Activated CD4-positive, alpha-beta memory T cell treated with anti-CD3 and anti-CD28 coated beads, Interleukin-2, amount 10 ng/mL, durations not matched to agents 7 days and 5 days (primary cell): ENCODE results near the gene FBN2. TPM values are rescaled to one million over a fixed set of nuclear protein-coding genes. Genes with fewer than 3 reads are reported as not detected.

Experiments
- CTCF ChIA-PET: fragments of 350-600 bp; sonication (Branson Sonifier 250); formaldehyde crosslinking; loops from one replicate; lab custom pipeline; 2021; ENCODE audit warnings: antibody characterized with exemption, inconsistent platforms; lab: Charles Lee
- POLR2A ChIA-PET: fragments of 350-600 bp; sonication (Branson Sonifier 250); formaldehyde crosslinking; loops from one replicate; lab custom pipeline; 2021; ENCODE audit warnings: antibody characterized with exemption; lab: Charles Lee
- DNase-seq: peaks from one replicate; pipeline ENCODE4 v3.0.0-alpha.2; 2020
- H3K27ac Mint-ChIP-seq: one replicate; pipeline ENCODE4 v1.8.0; 2021; ENCODE audit warnings: mild to moderate bottlenecking, mixed read lengths
- H3K27me3 Mint-ChIP-seq: one replicate; pipeline ENCODE4 v1.8.0; 2021; ENCODE audit warnings: mixed read lengths
- H3K36me3 Mint-ChIP-seq: one replicate; pipeline ENCODE4 v1.8.0; 2021; ENCODE audit warnings: low read depth, mixed read lengths
- H3K4me1 Mint-ChIP-seq: one replicate; pipeline ENCODE4 v1.8.0; 2021; ENCODE audit warnings: mixed read lengths
- H3K4me3 Mint-ChIP-seq: one replicate; pipeline ENCODE4 v1.8.0; 2021; ENCODE audit warnings: mild to moderate bottlenecking, mixed read lengths
- H3K9me3 Mint-ChIP-seq: one replicate; pipeline ENCODE4 v1.8.0; 2021; ENCODE audit warnings: mixed read lengths
- total RNA-seq, 2 experiments: library from RNA; stranded (reverse); gene quantifications; one replicate each; pipeline ENCODE4 v1.2.3, GENCODE V29; 2021

FBN2 gene
- total RNA-seq, 2 experiments from 2014 or later: not detected

GRCh38 chr5:128546658-128547281, 8.7 kb upstream of the FBN2 start:
- Mint-ChIP-seq H3K4me1 (no peaks in the 10 kb centered on the region), H3K27ac (no peak overlapping the region), H3K36me3 (no peaks in the 10 kb centered on the region), H3K27me3 (no peaks in the 10 kb centered on the region), H3K9me3 (no peaks in the 10 kb centered on the region), H3K4me3 (no peak overlapping the region)
- DNase-seq: no peak
- ChIA-PET POLR2A (no interaction called here), CTCF (no interaction called here)

GRCh38 chr5:128541385-128541784, 3.3 kb upstream of the FBN2 start:
- POLR2A ChIA-PET: no interaction called here
- H3K9me3 Mint-ChIP-seq: no peaks in the 10 kb centered on the region
- H3K36me3 Mint-ChIP-seq: peaks cover under 1% of the 10 kb centered on the region
- no peak overlapping the region for H3K4me3 Mint-ChIP-seq
- H3K27me3 Mint-ChIP-seq: peaks cover 21% of the 10 kb centered on the region
- no peak overlapping the region for H3K27ac Mint-ChIP-seq
- CTCF ChIA-PET: no interaction called here
- H3K4me1 Mint-ChIP-seq: no peaks in the 10 kb centered on the region
- DNase-seq: no peak

GRCh38 chr5:128539038-128539429, 989 bp upstream of the FBN2 start:
- H3K27me3 Mint-ChIP-seq: peaks cover 26% of the 10 kb centered on the region

GRCh38 chr5:128538250-128539037, 399 bp upstream of the FBN2 start:
- DNase-seq: no peak
- Mint-ChIP-seq H3K36me3 (peaks cover 4% of the 10 kb centered on the region), H3K27ac (no peak overlapping the region), H3K4me1 (no peaks in the 10 kb centered on the region), H3K4me3 (no peak overlapping the region), H3K9me3 (no peaks in the 10 kb centered on the region), H3K27me3 (peaks cover 26% of the 10 kb centered on the region)
- ChIA-PET POLR2A (no interaction called here), CTCF (no interaction called here)

More at GRCh38 chr5:128539038-128539429, 989 bp upstream of the FBN2 start:
- no peak overlapping the region for H3K27ac Mint-ChIP-seq
- no peaks in the 10 kb centered on the region for H3K9me3 Mint-ChIP-seq
- DNase-seq: no peak
- CTCF ChIA-PET: no interaction called here
- no peak overlapping the region for H3K4me3 Mint-ChIP-seq
- POLR2A ChIA-PET: no interaction called here
- peaks cover 4% of the 10 kb centered on the region for H3K36me3 Mint-ChIP-seq
- H3K4me1 Mint-ChIP-seq: no peaks in the 10 kb centered on the region

- Mint-ChIP-seq H3K4me1 (no peaks in the 10 kb centered on the region), H3K27ac (no peak overlapping the region), H3K9me3 (no peaks in the 10 kb centered on the region), H3K36me3 (peaks cover 4% of the 10 kb centered on the region), H3K4me3 (no peak overlapping the region), H3K27me3 (peaks cover 26% of the 10 kb centered on the region)
- POLR2A ChIA-PET: no interaction called here
- CTCF ChIA-PET: no interaction called here
- DNase-seq: no peak
These were observed 635 bp downstream of the FBN2 start for GRCh38 chr5:128537221-128537999.

GRCh38 chr5:128536254-128537220, 1.5 kb downstream of the FBN2 start:
- H3K4me3 Mint-ChIP-seq: no peak overlapping the region
- no peaks in the 10 kb centered on the region for H3K9me3 Mint-ChIP-seq
- CTCF ChIA-PET: no interaction called here
- H3K4me1 Mint-ChIP-seq: no peaks in the 10 kb centered on the region
- POLR2A ChIA-PET: no interaction called here
- peaks cover 4% of the 10 kb centered on the region for H3K36me3 Mint-ChIP-seq
- H3K27ac Mint-ChIP-seq: no peak overlapping the region
- no peak for DNase-seq
- H3K27me3 Mint-ChIP-seq: peaks cover 26% of the 10 kb centered on the region

DNA sequence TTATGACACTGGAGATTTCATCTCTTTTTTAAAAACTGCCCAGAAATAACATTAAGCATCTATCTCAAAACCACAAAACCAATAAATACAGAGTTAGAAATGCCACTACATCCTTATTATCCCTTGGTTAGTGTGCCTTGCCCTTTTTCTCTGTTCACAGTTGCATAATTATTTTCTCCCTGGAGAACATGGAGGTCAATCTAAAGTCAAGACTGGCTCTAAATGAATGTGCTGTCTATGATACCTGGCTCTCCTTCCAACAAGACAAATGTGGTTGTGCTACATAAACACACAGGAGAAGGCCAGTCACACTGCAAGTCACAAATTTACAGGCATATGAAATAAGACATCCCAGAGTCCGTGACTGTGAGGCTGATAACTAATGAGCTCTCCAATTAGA, 2.8 kb downstream of the FBN2 start:
- no peak overlapping the region for H3K27ac Mint-ChIP-seq
- CTCF ChIA-PET: no interaction called here
- peaks cover 26% of the 10 kb centered on the region for H3K27me3 Mint-ChIP-seq
- no peak for DNase-seq
- POLR2A ChIA-PET: no interaction called here
- no peaks in the 10 kb centered on the region for H3K9me3 Mint-ChIP-seq
- H3K4me1 Mint-ChIP-seq: no peaks in the 10 kb centered on the region
- H3K4me3 Mint-ChIP-seq: no peak overlapping the region
- peaks cover 4% of the 10 kb centered on the region for H3K36me3 Mint-ChIP-seq

GRCh38 chr5:128534726-128535125, 3.3 kb downstream of the FBN2 start:
- Mint-ChIP-seq H3K27ac (no peak overlapping the region), H3K4me1 (no peaks in the 10 kb centered on the region), H3K9me3 (no peaks in the 10 kb centered on the region), H3K4me3 (no peak overlapping the region), H3K27me3 (peaks cover 26% of the 10 kb centered on the region), H3K36me3 (peaks cover 4% of the 10 kb centered on the region)
- POLR2A ChIA-PET: no interaction called here
- no peak for DNase-seq
- CTCF ChIA-PET: no interaction called here

- Mint-ChIP-seq H3K4me1 (no peaks in the 10 kb centered on the region), H3K27ac (no peak overlapping the region), H3K9me3 (no peaks in the 10 kb centered on the region), H3K27me3 (peaks cover 13% of the 10 kb centered on the region), H3K36me3 (peaks cover 4% of the 10 kb centered on the region), H3K4me3 (no peak overlapping the region)
- ChIA-PET POLR2A (no interaction called here), CTCF (no interaction called here)
- DNase-seq: no peak
These were observed 5.3 kb downstream of the FBN2 start for GRCh38 chr5:128532776-128533175.

DNA sequence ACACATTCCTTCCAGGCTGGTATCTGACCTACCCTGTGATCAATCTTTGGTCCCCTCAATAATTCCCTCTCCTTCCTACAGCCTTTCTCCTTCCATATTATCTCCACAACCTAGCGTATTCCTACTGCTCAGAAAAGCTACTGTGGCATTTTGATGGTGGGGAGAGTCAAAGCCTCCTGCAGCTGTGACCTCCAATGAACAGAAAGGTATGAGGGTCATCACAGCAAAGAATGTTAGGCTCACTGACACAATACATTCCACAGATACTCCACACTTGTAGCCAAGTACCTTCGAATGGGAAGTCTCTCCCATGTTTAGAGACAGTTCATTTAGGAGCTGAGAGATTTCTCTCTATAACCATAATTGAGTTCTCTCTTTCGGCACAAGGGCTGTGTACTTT, 5.9 kb downstream of the FBN2 start:
- Mint-ChIP-seq H3K27me3 (peaks cover 10% of the 10 kb centered on the region), H3K4me1 (no peaks in the 10 kb centered on the region), H3K36me3 (peaks cover 4% of the 10 kb centered on the region), H3K4me3 (no peak overlapping the region), H3K27ac (no peak overlapping the region), H3K9me3 (no peaks in the 10 kb centered on the region)
- no peak for DNase-seq
- ChIA-PET POLR2A (no interaction called here), CTCF (no interaction called here)

DNA sequence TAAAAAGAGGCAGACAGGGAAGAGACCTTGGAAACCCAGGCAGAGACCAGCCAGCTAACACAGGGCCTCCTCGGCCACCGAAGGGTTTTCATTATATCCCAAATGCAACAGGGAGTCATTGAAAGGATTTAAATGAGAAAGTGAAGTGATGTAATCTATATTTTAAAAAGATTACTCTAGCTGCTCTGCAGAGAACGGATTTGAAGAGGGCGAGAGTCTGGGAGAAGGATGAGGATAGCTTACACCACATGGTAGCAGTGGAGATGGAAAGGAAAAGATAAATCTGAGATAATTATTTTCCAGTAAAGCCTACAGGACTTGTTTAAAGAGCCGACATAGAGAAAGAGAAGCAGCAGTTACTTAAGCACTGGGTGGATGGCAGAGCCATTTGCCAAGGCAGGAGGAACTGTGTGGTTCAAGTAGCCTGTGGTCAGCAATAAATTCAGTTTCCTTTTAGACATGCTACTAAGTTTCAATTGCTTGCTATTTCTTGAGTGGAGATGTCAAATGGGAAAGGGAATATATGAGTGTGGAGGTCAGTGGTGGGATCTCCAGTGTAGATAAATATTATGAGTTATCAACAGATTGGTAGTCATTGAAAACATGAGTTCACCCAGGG, 9.3 kb downstream of the FBN2 start:
- no peak overlapping the region for H3K27ac Mint-ChIP-seq
- H3K9me3 Mint-ChIP-seq: no peaks in the 10 kb centered on the region
- no peak overlapping the region for H3K4me3 Mint-ChIP-seq
- POLR2A ChIA-PET: no interaction called here
- CTCF ChIA-PET: no interaction called here
- H3K27me3 Mint-ChIP-seq: no peaks in the 10 kb centered on the region
- H3K4me1 Mint-ChIP-seq: no peaks in the 10 kb centered on the region
- no peak for DNase-seq
- H3K36me3 Mint-ChIP-seq: no peaks in the 10 kb centered on the region

- Mint-ChIP-seq H3K27ac (no peak overlapping the region), H3K9me3 (no peaks in the 10 kb centered on the region), H3K4me1 (no peaks in the 10 kb centered on the region), H3K27me3 (no peaks in the 10 kb centered on the region), H3K4me3 (no peak overlapping the region), H3K36me3 (no peaks in the 10 kb centered on the region)
- DNase-seq: no peak
- CTCF ChIA-PET: no interaction called here
- POLR2A ChIA-PET: no interaction called here
These were observed 9.9 kb downstream of the FBN2 start for GRCh38 chr5:128528126-128528525.
